HepG2 (cell line): ENCODE data around the gene ASPHD1. TPM values are rescaled to one million over a fixed set of nuclear protein-coding genes. Genes with fewer than 3 reads are reported as not detected.

Source experiments
- ELF4 ChIP-seq: sonication (generic); formaldehyde crosslinking; IDR thresholded peaks from 2 replicates; pipeline ENCODE4 v1.5.0; 2020; ENCODE audit warnings: missing genetic modification reagents, mild to moderate bottlenecking, moderate library complexity, borderline replicate concordance
- HNRNPLL ChIP-seq: fragments of 200-400 bp; formaldehyde crosslinking; IDR thresholded peaks from 2 replicates; pipeline ENCODE4 v1.6.1; 2017; ENCODE audit warnings: mild to moderate bottlenecking, low read depth, low read length; ENCODE audit not compliant: poor library complexity, severe bottlenecking
- KDM6A ChIP-seq: IDR thresholded peaks from 2 replicates; pipeline ENCODE4 v1.6.1; 2016; ENCODE audit warnings: low read depth
- KMT2A ChIP-seq: sonication (generic); formaldehyde crosslinking; IDR thresholded peaks from 2 replicates; pipeline ENCODE4 v1.4.0; 2020; ENCODE audit warnings: missing genetic modification reagents
- LCORL ChIP-seq, 2 experiments: fragments of 450-650 bp in 1 of 2; sonication (generic) in 1 of 2; formaldehyde crosslinking in 1 of 2; IDR thresholded peaks; 2 replicates each; pipeline versions ENCODE4 v1.5.0 to v1.6.1; 2017 to 2020; ENCODE audit warnings: antibody characterized with exemption in 1 of 2, missing genetic modification reagents in 1 of 2
- MAFK ChIP-seq, 2 experiments: IDR thresholded peaks in 1 of 2; conservative IDR thresholded peaks in 1 of 2; 2 replicates each; pipeline ENCODE4 v1.6.1; 2011; ENCODE audit warnings: improper control_type of control experiment in 2 of 2, low read length in 2 of 2
- NCOA1 ChIP-seq: sonication (generic); formaldehyde crosslinking; IDR thresholded peaks from 2 replicates; pipeline ENCODE4 v1.9.0; 2021; ENCODE audit warnings: missing genetic modification reagents
- NCOA5 ChIP-seq: sonication (generic); formaldehyde crosslinking; IDR thresholded peaks from 2 replicates; pipeline ENCODE4 v1.4.0; 2020; ENCODE audit warnings: missing genetic modification reagents
- NPAS2 ChIP-seq: sonication (generic); formaldehyde crosslinking; IDR thresholded peaks from 2 replicates; pipeline ENCODE4 v1.8.0; 2022; ENCODE audit warnings: mild to moderate bottlenecking, missing genetic modification reagents, borderline replicate concordance
- PAWR ChIP-seq: sonication (generic); formaldehyde crosslinking; IDR thresholded peaks from 2 replicates; pipeline ENCODE4 v1.4.0; 2020; ENCODE audit warnings: missing genetic modification reagents, mild to moderate bottlenecking, borderline replicate concordance
- PHF5A ChIP-seq: IDR thresholded peaks from one replicate; pipeline ENCODE4 v1.6.1; 2018; ENCODE audit warnings: low read depth, missing genetic modification reagents; ENCODE audit not compliant: unreplicated experiment
- POLR2A ChIP-seq, 2 experiments: IDR thresholded peaks; 2 replicates each; pipeline ENCODE4 v1.6.1; 2011; ENCODE audit warnings: low read depth in 2 of 2, low read length in 2 of 2, mild to moderate bottlenecking in 1 of 2, moderate library complexity in 1 of 2; ENCODE audit not compliant: insufficient read depth in 1 of 2
- SALL1 ChIP-seq: sonication (generic); formaldehyde crosslinking; IDR thresholded peaks from 2 replicates; pipeline ENCODE4 v1.8.0; 2022; ENCODE audit warnings: mild to moderate bottlenecking, missing genetic modification reagents
- SNAI1 ChIP-seq: sonication (generic); formaldehyde crosslinking; IDR thresholded peaks from 2 replicates; pipeline ENCODE4 v1.5.0; 2020; ENCODE audit warnings: mild to moderate bottlenecking, missing genetic modification reagents, borderline replicate concordance
- YEATS2 ChIP-seq: sonication (generic); formaldehyde crosslinking; IDR thresholded peaks from 2 replicates; pipeline ENCODE4 v1.4.0; 2020; ENCODE audit warnings: missing genetic modification reagents, borderline replicate concordance
- ZFYVE20 ChIP-seq: sonication (generic); formaldehyde crosslinking; IDR thresholded peaks from 2 replicates; pipeline ENCODE4 v1.8.0; 2023; ENCODE audit warnings: low read depth, mild to moderate bottlenecking, moderate library complexity, missing genetic modification reagents, borderline replicate concordance
- ZNF232 ChIP-seq: sonication (generic); formaldehyde crosslinking; IDR thresholded peaks from 2 replicates; pipeline ENCODE4 v1.4.0; 2020; ENCODE audit warnings: missing genetic modification reagents, borderline replicate concordance
- ZNF234 ChIP-seq: sonication (generic); formaldehyde crosslinking; conservative IDR thresholded peaks from 2 replicates; pipeline ENCODE4 v1.5.1; 2020; ENCODE audit warnings: mild to moderate bottlenecking, missing genetic modification reagents
- ZNF354B ChIP-seq: sonication (generic); formaldehyde crosslinking; IDR thresholded peaks from 2 replicates; pipeline ENCODE4 v1.8.0; 2022; ENCODE audit warnings: mild to moderate bottlenecking, missing genetic modification reagents
- ZSCAN21 ChIP-seq: sonication (generic); formaldehyde crosslinking; IDR thresholded peaks from 2 replicates; pipeline ENCODE4 v1.8.0; 2022; ENCODE audit warnings: mild to moderate bottlenecking, missing genetic modification reagents, moderate library complexity, borderline replicate concordance
- polyA plus RNA-seq, 8 experiments: library from polyadenylated mRNA; depleted of rRNA in 3 of 8; stranded (reverse) in 7 of 8; unstranded in 1 of 8; fragments of >200 nt; fragmentation: Illumina TruSeq in 4 of 8; extraction: Trizol in 4 of 8; gene quantifications; 2 replicates each; pipeline versions ENCODE4 v1.2.1 to v1.2.3, GENCODE V29; 2011 to 2016; ENCODE audit warnings: low read depth in 4 of 8, missing spikeins in 1 of 8, mixed read lengths in 1 of 8; ENCODE audit not compliant: insufficient read depth in 1 of 8
- total RNA-seq, 5 experiments: library from RNA; depleted of rRNA; stranded (reverse); fragments of >200 nt; fragmentation: Illumina TruSeq; extraction: Trizol; gene quantifications; 2 replicates each; pipeline ENCODE4 v1.2.3, GENCODE V29; 2016; ENCODE audit warnings: low read depth in 1 of 5
- TF ChIP-seq, protein P1 (sequence below): sonication (generic); formaldehyde crosslinking; IDR thresholded peaks from 2 replicates; pipeline ENCODE4 v1.4.0; 2020; ENCODE audit warnings: missing genetic modification reagents, borderline replicate concordance
- TF ChIP-seq, protein P2 (sequence below): sonication (generic); IDR thresholded peaks from 2 replicates; pipeline ENCODE4 v1.6.1; 2016; ENCODE audit warnings: low read depth, borderline replicate concordance
- TF ChIP-seq, protein P3 (sequence below): sonication (generic); formaldehyde crosslinking; IDR thresholded peaks from 2 replicates; pipeline ENCODE4 v1.8.1; 2023; ENCODE audit warnings: missing genetic modification reagents, mild to moderate bottlenecking, borderline replicate concordance

The ASPHD1 gene
- total and polyA plus RNA-seq, 2 of the 13 experiments (the other 11 are each of a cell fraction or from before 2014, with no cell fraction given): 13.1 to 19.7 TPM

DNA sequence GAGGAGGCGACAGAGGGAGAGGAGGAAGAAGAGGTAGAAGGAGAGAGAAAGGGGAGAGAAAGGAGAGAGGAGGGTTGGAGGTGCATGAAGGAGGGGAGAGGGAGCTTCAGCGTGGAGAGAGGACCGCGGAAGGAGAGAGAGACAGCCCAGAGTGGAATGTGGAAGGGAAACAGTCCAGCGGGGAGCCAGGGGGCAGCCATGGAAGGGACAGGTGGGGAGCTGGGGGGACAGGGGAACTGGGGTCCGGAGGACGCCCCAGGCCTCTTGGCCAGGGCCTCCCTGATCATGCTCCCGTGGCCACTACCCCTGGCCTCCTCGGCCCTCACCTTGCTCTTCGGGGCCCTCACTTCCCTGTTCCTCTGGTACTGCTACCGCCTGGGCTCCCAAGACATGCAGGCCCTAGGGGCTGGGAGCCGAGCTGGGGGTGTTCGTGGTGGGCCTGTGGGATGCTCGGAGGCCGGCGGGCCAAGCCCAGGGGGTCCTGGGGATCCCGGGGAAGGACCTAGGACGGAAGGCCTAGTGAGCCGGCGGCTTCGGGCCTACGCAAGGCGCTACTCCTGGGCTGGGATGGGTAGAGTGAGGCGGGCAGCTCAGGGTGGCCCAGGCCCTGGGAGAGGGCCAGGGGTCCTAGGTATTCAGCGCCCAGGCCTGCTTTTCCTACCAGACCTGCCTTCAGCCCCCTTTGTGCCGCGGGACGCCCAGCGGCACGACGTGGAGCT lies 759 bp downstream of the ASPHD1 start (continued):
- peak; percentile 31; the same call in 1 of the 2 replicates for TF ChIP-seq ZSCAN21 (CRISPR knock-in tag)
- TF ChIP-seq HNRNPLL: peak; percentile 60
- no peak for TF ChIP-seq PHF5A (CRISPR knock-in tag)
- no peak for TF ChIP-seq MAFK (conservative IDR thresholded peaks at IDR 0.05 in 1 of 2, IDR thresholded peaks at IDR 0.05 in 1 of 2; ENCODE audit: low read length in 2 of 2)
- TF ChIP-seq SNAI1 (CRISPR knock-in tag): peak; percentile 21; the same call in 1 of the 2 replicates
- TF ChIP-seq LCORL (IDR thresholded peaks at IDR 0.05): 0 out of 2 replicates have a peak, but pooled peaks have one; percentile 62
- TF ChIP-seq LCORL (CRISPR knock-in tag; IDR thresholded peaks at IDR 0.05): 0 out of 2 replicates have a peak, but pooled peaks have one; percentile 1
- peak; percentile 63; the same call in 1 of the 2 replicates for TF ChIP-seq KMT2A (CRISPR knock-in tag)
- peak; percentile 33; the same call in 1 of the 2 replicates for TF ChIP-seq SALL1 (CRISPR knock-in tag)
- no peak for TF ChIP-seq NCOA5 (CRISPR knock-in tag)
- TF ChIP-seq, protein P1, sequence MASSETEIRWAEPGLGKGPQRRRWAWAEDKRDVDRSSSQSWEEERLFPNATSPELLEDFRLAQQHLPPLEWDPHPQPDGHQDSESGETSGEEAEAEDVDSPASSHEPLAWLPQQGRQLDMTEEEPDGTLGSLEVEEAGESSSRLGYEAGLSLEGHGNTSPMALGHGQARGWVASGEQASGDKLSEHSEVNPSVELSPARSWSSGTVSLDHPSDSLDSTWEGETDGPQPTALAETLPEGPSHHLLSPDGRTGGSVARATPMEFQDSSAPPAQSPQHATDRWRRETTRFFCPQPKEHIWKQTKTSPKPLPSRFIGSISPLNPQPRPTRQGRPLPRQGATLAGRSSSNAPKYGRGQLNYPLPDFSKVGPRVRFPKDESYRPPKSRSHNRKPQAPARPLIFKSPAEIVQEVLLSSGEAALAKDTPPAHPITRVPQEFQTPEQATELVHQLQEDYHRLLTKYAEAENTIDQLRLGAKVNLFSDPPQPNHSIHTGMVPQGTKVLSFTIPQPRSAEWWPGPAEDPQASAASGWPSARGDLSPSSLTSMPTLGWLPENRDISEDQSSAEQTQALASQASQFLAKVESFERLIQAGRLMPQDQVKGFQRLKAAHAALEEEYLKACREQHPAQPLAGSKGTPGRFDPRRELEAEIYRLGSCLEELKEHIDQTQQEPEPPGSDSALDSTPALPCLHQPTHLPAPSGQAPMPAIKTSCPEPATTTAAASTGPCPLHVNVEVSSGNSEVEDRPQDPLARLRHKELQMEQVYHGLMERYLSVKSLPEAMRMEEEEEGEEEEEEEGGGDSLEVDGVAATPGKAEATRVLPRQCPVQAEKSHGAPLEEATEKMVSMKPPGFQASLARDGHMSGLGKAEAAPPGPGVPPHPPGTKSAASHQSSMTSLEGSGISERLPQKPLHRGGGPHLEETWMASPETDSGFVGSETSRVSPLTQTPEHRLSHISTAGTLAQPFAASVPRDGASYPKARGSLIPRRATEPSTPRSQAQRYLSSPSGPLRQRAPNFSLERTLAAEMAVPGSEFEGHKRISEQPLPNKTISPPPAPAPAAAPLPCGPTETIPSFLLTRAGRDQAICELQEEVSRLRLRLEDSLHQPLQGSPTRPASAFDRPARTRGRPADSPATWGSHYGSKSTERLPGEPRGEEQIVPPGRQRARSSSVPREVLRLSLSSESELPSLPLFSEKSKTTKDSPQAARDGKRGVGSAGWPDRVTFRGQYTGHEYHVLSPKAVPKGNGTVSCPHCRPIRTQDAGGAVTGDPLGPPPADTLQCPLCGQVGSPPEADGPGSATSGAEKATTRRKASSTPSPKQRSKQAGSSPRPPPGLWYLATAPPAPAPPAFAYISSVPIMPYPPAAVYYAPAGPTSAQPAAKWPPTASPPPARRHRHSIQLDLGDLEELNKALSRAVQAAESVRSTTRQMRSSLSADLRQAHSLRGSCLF (CRISPR knock-in tag): 0 out of 2 replicates have a peak, but pooled peaks have one; percentile 27
- TF ChIP-seq KDM6A (CRISPR knock-in tag): 0 out of 2 replicates have a peak, but pooled peaks have one; percentile 6
- peak; percentile 71; the same call in 1 of the 2 replicates for TF ChIP-seq ZNF234 (CRISPR knock-in tag)
- no peak for TF ChIP-seq ELF4 (CRISPR knock-in tag)
- TF ChIP-seq NPAS2 (CRISPR knock-in tag): peak; percentile 70; the same call in 1 of the 2 replicates
- TF ChIP-seq YEATS2: peak; percentile 53; the same call in 1 of the 2 replicates
- peak; percentile 3; the same call in 1 of the 2 replicates for TF ChIP-seq ZNF354B (CRISPR knock-in tag)
- 0 out of 4 replicates have a peak, but pooled peaks of 1 of the 2 experiments have one; percentile 30 for TF ChIP-seq POLR2A (IDR thresholded peaks at IDR 0.05; ENCODE audit: insufficient read depth in 1 of 2, low read depth in 2 of 2, low read length in 2 of 2)
- TF ChIP-seq, protein P2, sequence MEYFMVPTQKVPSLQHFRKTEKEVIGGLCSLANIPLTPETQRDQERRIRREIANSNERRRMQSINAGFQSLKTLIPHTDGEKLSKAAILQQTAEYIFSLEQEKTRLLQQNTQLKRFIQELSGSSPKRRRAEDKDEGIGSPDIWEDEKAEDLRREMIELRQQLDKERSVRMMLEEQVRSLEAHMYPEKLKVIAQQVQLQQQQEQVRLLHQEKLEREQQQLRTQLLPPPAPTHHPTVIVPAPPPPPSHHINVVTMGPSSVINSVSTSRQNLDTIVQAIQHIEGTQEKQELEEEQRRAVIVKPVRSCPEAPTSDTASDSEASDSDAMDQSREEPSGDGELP: no peak
- TF ChIP-seq ZFYVE20 (CRISPR knock-in tag): 0 out of 2 replicates have a peak, but pooled peaks have one; percentile 37
- TF ChIP-seq NCOA1 (CRISPR knock-in tag): peak; percentile 86; the same call in 1 of the 2 replicates
- 0 out of 2 replicates have a peak, but pooled peaks have one; percentile 89 for TF ChIP-seq PAWR (CRISPR knock-in tag)
- TF ChIP-seq, protein P3, sequence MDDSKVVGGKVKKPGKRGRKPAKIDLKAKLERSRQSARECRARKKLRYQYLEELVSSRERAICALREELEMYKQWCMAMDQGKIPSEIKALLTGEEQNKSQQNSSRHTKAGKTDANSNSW (CRISPR knock-in tag): 0 out of 2 replicates have a peak, but pooled peaks have one; percentile 7
- peak; percentile 47; the same call in 1 of the 2 replicates for TF ChIP-seq ZNF232 (CRISPR knock-in tag)
